Ascending aorta (tissue), 2 donors: ENCODE measurements around the gene TRIL. TPM values are rescaled to one million over a fixed set of nuclear protein-coding genes. Genes with fewer than 3 reads are reported as not detected.

Experiments
- DNase-seq, 2 donors: peaks; one replicate each; pipeline ENCODE4 v3.0.0-alpha.2; 2019; ENCODE audit warnings: low spot score in 2 of 2
- H3K27ac ChIP-seq, 2 donors: fragments of 200-600 bp; sonication (generic); one replicate each; pipeline ENCODE4 v1.5.1; 2016 to 2017; ENCODE audit warnings: mild to moderate bottlenecking in 1 of 2
- H3K27me3 ChIP-seq: fragments of 200-600 bp; sonication (generic); one replicate; pipeline ENCODE4 v1.5.1; 2017
- H3K36me3 ChIP-seq, 2 donors: fragments of 200-600 bp; sonication (generic); one replicate each; pipeline ENCODE4 v1.5.1; 2016
- H3K4me1 ChIP-seq, 2 donors: fragments of 200-600 bp; sonication (generic); one replicate each; pipeline ENCODE4 v1.5.1; 2016 to 2017; ENCODE audit warnings: mild to moderate bottlenecking in 1 of 2
- H3K4me3 ChIP-seq, 2 donors: fragments of 200-600 bp; sonication (generic); one replicate each; pipeline ENCODE4 v1.5.1; 2016 to 2017; ENCODE audit warnings: mild to moderate bottlenecking in 1 of 2
- H3K9me3 ChIP-seq, 2 donors: fragments of 200-600 bp; sonication (generic); one replicate each; pipeline ENCODE4 v1.5.1; 2016
- CTCF ChIP-seq, 3 experiments: fragments of 200-600 bp in 2 of 3; fragments of 450-650 bp in 1 of 3; sonication (generic) in 2 of 3; IDR thresholded peaks; one replicate each; pipeline ENCODE4 v1.5.1; 2016 to 2019; ENCODE audit warnings: antibody characterized with exemption in 3 of 3, mild to moderate bottlenecking in 1 of 3, moderate library complexity in 1 of 3
- intact Hi-C: fragments of 100-400 bp; cut with DNase I; formaldehyde crosslinking; loops from one replicate; pipeline ENCODE4 v1.15.1; 2023
- total RNA-seq: library from RNA; depleted of rRNA; stranded (reverse); fragments of >200 nt; gene quantifications from one replicate; pipeline ENCODE4 v1.1.0, GENCODE V29; 2016

Gene TRIL
- total RNA-seq, 1 donor from 2014 or later = 13.5 TPM

- Histone ChIP-seq H3K27me3 (no peaks in the 10 kb centered on the region), H3K4me1 (no peaks in the 10 kb centered on the region), H3K27ac (no peak overlapping the region), H3K4me3 (no peak overlapping the region), H3K36me3 (no peaks in the 10 kb centered on the region), H3K9me3 (no peaks in the 10 kb centered on the region)
- intact Hi-C loops = no loop called here
- no peak for DNase-seq
- no peak for TF ChIP-seq CTCF (IDR thresholded peaks at IDR 0.05)
These were observed 42.6 kb upstream of the TRIL start for GRCh38 chr7:29000717-29001076.

- Histone ChIP-seq H3K9me3 (no peaks in the 10 kb centered on the region), H3K27me3 (no peaks in the 10 kb centered on the region), H3K27ac (no peak overlapping the region), H3K36me3 (no peaks in the 10 kb centered on the region), H3K4me1 (no peaks in the 10 kb centered on the region), H3K4me3 (no peak overlapping the region)
- no peak for TF ChIP-seq CTCF (IDR thresholded peaks at IDR 0.05)
- DNase-seq = no peak
- intact Hi-C loops = no loop called here
These were observed 42.0 kb upstream of the TRIL start for GRCh38 chr7:28999895-29000716.

- Histone ChIP-seq H3K9me3 (no peaks in the 10 kb centered on the region), H3K27ac (no peak overlapping the region), H3K4me3 (no peak overlapping the region), H3K4me1 (no peaks in the 10 kb centered on the region), H3K27me3 (no peaks in the 10 kb centered on the region), H3K36me3 (no peaks in the 10 kb centered on the region)
- no peak for DNase-seq
- TF ChIP-seq CTCF (IDR thresholded peaks at IDR 0.05) = no peak
- intact Hi-C loops = no loop called here
These were observed 41.3 kb upstream of the TRIL start for GRCh38 chr7:28999427-28999826.

- Histone ChIP-seq H3K4me3 (no peak overlapping the region), H3K4me1 (no peaks in the 10 kb centered on the region), H3K36me3 (no peaks in the 10 kb centered on the region), H3K27ac (no peak overlapping the region), H3K9me3 (no peaks in the 10 kb centered on the region), H3K27me3 (no peaks in the 10 kb centered on the region)
- no peak for TF ChIP-seq CTCF (IDR thresholded peaks at IDR 0.05)
- DNase-seq = no peak
- intact Hi-C loops = no loop called here
These were observed 40.0 kb upstream of the TRIL start for GRCh38 chr7:28998105-28998504.

GRCh38 chr7:28996836-28997235 is 38.7 kb upstream of the TRIL start:
- intact Hi-C loops = no loop called here
- no peak overlapping the region for H3K27ac ChIP-seq
- no peaks in the 10 kb centered on the region for H3K4me1 ChIP-seq
- DNase-seq = no peak
- H3K9me3 ChIP-seq = no peaks in the 10 kb centered on the region
- TF ChIP-seq CTCF (IDR thresholded peaks at IDR 0.05) = no peak
- no peaks in the 10 kb centered on the region for H3K27me3 ChIP-seq
- H3K36me3 ChIP-seq = no peaks in the 10 kb centered on the region
- H3K4me3 ChIP-seq = no peak overlapping the region
